Gastroesophageal sphincter (tissue), 3 donors: ENCODE measurements around the gene TANC1.

Experiments used
- CTCF ChIP-seq, 4 experiments: fragments of 200-600 bp in 2 of 4; fragments of 450-650 bp in 2 of 4; sonication (generic) in 1 of 4; IDR thresholded peaks; one replicate each; pipeline ENCODE4 v1.5.1; 2017 to 2019; ENCODE audit warnings: antibody characterized with exemption in 4 of 4, mild to moderate bottlenecking in 2 of 4, moderate library complexity in 2 of 4
- EP300 ChIP-seq: sonication (generic); formaldehyde crosslinking; IDR thresholded peaks from one replicate; pipeline ENCODE4 v1.6.1; 2017; ENCODE audit warnings: antibody characterized with exemption, mild to moderate bottlenecking
- POLR2A ChIP-seq, 2 donors: fragments of 450-650 bp; IDR thresholded peaks; one replicate each; pipeline ENCODE4 v1.6.1; 2017; ENCODE audit warnings: antibody characterized with exemption in 2 of 2, mild to moderate bottlenecking in 2 of 2, moderate library complexity in 1 of 2
- POLR2AphosphoS5 ChIP-seq: sonication (generic); formaldehyde crosslinking; IDR thresholded peaks from one replicate; pipeline ENCODE4 v1.6.1; 2017; ENCODE audit warnings: antibody characterized with exemption

- TF ChIP-seq POLR2A (IDR thresholded peaks at IDR 0.05), result no peak
- TF ChIP-seq EP300, result no peak
- peak; percentile 22 for TF ChIP-seq POLR2AphosphoS5
- no peak for TF ChIP-seq CTCF (IDR thresholded peaks at IDR 0.05)
Measured at GRCh38 chr2:159002462-159003111, 34.1 kb downstream of the TANC1 start.
